Activated T-helper 17 cell treated with anti-CD3 and anti-CD28 coated beads, Interleukin-2, amount 50 U/mL, for 72 hours (primary cell): Measurements from ENCODE around the gene PLCB3. TPM values are rescaled to one million over a fixed set of nuclear protein-coding genes. Genes with fewer than 3 reads are reported as not detected.
"Not testable (repeated sequence)": the region's sequence is repeated elsewhere in the genome, so short reads cannot be mapped to it uniquely, and the experiment has no call there.

Experiments
- ATAC-seq: fragments of 150-1000 bp; cut with Tn5 transposase; replicated peaks from 2 replicates; pipeline ENCODE4 v1.10.0; 2021; ENCODE audit warnings: mild to moderate bottlenecking, moderate library complexity
- H3K27ac Mint-ChIP-seq: one replicate; pipeline ENCODE4 v1.8.0; 2022; ENCODE audit warnings: mixed read lengths
- H3K27me3 Mint-ChIP-seq: one replicate; pipeline ENCODE4 v1.8.0; 2022; ENCODE audit warnings: mixed read lengths
- H3K36me3 Mint-ChIP-seq: one replicate; pipeline ENCODE4 v1.8.0; 2022; ENCODE audit warnings: low read depth, mild to moderate bottlenecking, mixed read lengths
- H3K4me1 Mint-ChIP-seq: one replicate; pipeline ENCODE4 v1.8.0; 2022; ENCODE audit warnings: mixed read lengths
- H3K4me3 Mint-ChIP-seq: one replicate; pipeline ENCODE4 v1.8.0; 2022; ENCODE audit warnings: mild to moderate bottlenecking, mixed read lengths
- H3K9me3 Mint-ChIP-seq: one replicate; pipeline ENCODE4 v1.8.0; 2022; ENCODE audit warnings: mixed read lengths
- total RNA-seq, 2 donors: library from RNA; stranded (reverse); gene quantifications; one replicate each; pipeline ENCODE4 v1.2.3, GENCODE V29; 2022

The PLCB3 gene
- total RNA-seq, 2 donors from 2014 or later, result 13.1 to 22.8 TPM

DNA sequence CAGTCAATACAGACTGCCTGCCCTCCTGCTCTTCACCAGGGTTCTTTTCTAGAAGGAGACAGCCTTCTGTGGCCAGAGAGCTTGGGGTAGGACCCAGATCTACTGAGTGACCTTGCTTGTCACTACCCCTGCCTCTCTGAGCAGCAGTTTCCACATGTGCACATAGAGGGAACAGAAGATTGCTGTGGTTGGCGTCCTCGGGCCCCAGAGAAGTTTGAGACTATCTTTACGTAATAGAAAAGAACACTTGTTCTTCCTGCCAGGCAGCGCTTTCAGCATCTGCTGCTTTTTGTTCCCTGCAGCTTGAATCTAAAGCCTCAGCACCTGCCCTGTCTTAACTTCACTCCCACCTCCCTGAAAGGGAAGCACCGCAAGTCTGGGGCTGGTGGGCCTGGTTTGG, 12.3 kb upstream of the PLCB3 start:
- Mint-ChIP-seq H3K36me3 (peaks cover 73% of the 10 kb centered on the region), H3K4me1 (peaks cover 18% of the 10 kb centered on the region), H3K4me3 (no peak overlapping the region), H3K27me3 (no peaks in the 10 kb centered on the region), H3K27ac (no peak overlapping the region), H3K9me3 (no peaks in the 10 kb centered on the region)
- ATAC-seq, result no peak

DNA sequence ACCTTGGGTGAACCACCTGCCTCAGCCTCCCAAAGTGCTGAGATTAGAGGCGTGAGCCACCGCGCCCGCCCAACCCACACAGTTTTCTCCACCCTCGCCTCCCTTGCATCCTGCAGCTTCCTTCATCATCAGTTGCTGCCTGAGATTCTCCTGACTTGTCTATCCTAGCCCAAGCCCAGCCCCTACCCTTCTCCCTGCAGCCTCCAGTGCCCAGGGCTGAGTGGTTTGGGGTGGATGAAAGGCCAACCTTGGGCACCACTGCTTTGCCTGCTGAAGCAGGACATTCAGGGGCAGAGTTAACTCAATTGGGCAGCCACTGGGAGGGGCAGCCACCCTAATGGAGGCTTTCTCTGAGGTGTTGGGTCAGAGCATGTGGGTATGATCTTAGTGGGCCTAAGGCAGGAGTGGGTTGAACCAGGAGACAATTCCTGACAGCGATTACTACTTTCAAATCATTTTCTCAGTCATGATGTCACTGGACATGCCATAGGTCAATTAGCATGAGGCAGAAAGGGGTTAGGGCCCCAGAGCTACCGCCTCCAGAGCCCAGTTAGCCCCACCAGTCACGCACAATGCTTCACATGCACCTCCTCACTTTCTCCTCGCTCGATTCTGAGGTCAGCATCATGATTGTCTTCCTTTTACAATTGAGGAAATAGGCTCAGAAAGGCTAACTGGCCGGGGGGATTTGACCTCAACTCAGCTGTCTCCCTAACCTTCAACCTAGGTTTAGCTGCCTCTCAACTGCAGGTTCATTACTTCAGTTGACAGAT, 11.5 kb upstream of the PLCB3 start:
- Mint-ChIP-seq H3K27ac (peak overlapping the region; percentile 96), H3K9me3 (no peaks in the 10 kb centered on the region), H3K36me3 (peaks cover 81% of the 10 kb centered on the region), H3K27me3 (no peaks in the 10 kb centered on the region), H3K4me1 (peaks cover 18% of the 10 kb centered on the region), H3K4me3 (peak overlapping the region; percentile 95)
- no peak for ATAC-seq

DNA sequence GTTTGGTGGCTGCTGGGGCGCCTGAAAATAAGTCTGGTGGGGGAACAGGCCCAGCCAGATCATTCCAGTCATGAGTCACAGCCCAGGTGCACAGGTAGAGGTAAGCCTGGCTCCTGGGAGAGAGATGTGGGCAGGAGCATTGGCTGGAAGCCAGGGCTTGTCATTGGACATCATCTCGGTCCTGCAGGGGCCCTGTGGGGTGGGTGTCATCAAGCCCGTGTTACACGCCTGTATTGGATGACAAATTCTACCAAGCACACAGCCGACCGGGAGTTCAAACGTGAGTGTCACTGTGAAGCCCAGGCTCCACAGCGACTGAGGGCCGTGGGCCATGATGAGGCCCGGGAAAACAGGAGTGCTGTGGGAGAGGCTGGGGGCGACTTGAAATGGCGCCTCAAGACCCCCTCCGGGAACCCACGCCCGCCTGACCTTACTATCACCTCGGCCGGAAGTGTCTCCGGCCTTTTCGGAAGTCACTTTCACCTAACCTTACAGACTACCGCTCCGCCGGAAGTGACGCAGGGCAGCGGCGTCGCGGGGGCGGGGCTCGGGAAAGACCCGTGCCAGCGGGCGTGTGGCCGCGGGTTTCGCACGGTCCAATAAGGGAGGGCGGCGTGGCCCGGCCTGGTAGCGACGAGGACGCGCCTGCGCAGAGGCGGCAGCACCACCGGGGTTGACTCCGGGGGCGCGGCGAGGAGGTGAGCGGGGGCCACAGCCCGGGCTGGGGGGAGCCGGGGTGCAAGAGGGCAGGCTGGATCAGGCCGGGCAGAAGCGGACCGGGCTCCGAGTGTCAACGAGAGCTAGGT, 10.7 kb upstream of the PLCB3 start, which contains the start of gene FKBP2:
Gene FKBP2 (plus strand): TSS at position 661 of the 806 bp plus-strand sequence. CDS start 1,293 bp downstream, outside the sequence.
- H3K27me3 Mint-ChIP-seq, result no peaks in the 10 kb centered on the region
- peaks cover 82% of the 10 kb centered on the region for H3K36me3 Mint-ChIP-seq
- peaks cover 13% of the 10 kb centered on the region for H3K4me1 Mint-ChIP-seq
- H3K4me3 Mint-ChIP-seq, result peak within 1 kb of the TSS; percentile 95
- peak within 1 kb of the TSS; percentile 96 for H3K27ac Mint-ChIP-seq
- H3K9me3 Mint-ChIP-seq, result no peaks in the 10 kb centered on the region
- ATAC-seq, result peak; percentile 65

DNA sequence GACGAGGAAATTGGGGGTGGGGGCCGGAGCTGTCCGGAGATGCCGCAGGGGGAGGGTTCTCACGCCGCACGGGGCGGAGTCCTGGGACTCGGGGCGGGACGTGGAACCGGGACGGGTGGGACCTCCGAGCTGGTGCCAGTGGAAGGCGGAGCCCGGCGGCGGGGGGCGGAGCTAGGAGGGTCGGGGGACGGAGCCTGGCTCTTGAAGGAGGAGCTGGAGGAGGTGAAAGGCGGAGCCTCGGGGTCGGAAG, 10.2 kb upstream of the PLCB3 start:
- Mint-ChIP-seq H3K36me3 (peaks cover 85% of the 10 kb centered on the region), H3K27me3 (no peaks in the 10 kb centered on the region), H3K4me3 (peak overlapping the region; percentile 95)

DNA sequence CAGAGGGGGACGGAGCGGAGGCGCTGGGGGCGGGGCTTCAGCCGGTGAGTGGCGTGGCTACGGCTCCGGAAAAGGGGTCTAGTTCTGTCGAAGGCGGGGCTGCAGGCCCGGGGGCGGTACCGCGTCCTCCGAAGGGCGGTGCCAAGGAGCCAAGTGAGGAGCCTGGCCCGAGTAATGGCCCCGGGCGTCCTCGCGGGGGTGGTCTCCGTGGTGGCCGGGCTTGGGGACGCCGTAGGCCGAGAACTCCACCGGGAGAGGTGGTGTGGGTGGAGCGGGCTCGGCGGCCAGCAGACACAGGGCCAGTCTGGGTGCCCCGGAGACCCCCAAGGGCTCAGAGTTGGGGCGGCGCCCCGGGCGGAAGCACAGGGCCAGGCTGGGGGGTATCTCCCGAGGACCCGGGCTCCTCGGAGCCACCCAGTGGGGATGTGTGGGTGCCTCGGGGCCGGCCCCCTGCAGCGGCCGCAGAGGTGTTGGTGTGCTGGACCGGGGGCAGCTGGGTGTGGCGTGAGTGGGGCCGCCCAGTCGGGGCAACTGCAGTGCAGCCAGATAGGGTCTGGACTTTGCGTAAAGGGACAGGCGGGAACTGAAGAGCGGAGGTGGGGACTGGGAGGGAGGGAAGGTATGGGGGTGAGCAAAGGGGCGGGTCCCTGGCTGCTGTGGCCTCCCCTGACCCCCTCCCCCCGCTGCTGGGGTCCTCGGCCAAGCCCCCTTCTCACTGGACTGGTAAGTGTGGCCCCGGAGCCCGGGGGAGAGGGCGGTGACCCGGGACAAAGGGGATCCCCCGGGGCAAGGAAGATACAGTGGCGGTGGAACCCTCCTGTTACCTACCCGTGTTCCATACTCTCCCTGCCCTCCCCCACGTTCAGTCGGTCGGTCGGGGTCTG, 9.6 kb upstream of the PLCB3 start:
- peak; percentile 0 for ATAC-seq

More for the DNA sequence above, 10.2 kb upstream of the PLCB3 start:
- ATAC-seq, result peak; percentile 84
- Mint-ChIP-seq H3K4me1 (peaks cover 13% of the 10 kb centered on the region), H3K9me3 (no peaks in the 10 kb centered on the region), H3K27ac (peak overlapping the region; percentile 96)

DNA sequence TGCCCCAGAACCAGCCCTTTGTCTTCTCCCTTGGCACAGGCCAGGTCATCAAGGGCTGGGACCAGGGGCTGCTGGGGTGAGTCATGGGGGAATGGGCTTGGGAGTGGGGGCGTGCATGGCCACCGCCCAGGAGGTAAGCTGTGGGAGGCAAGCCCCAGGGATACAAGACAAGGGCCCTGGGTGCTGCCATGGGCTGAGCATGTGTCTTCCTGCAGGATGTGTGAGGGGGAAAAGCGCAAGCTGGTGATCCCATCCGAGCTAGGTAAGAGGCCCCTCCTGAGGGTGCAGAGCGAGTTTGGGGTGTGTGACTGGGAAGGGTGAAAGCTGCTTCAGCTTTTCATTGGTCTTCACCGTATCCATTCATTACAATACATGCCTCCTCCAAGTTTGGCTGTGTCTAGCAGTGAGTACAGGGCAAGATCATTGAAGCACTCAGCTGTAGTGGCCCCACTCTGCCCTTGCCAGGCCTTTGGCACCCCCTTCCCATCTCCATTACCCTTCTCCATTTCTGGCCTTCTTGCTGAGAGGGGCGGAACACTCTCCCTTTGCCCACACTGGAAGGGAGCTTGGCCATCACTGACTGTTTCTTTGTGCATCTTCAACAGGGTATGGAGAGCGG, 8.0 kb upstream of the PLCB3 start:
- no peaks in the 10 kb centered on the region for H3K9me3 Mint-ChIP-seq
- no peak for ATAC-seq
- H3K27me3 Mint-ChIP-seq, result no peaks in the 10 kb centered on the region
- H3K36me3 Mint-ChIP-seq, result peaks cover 72% of the 10 kb centered on the region
- H3K4me1 Mint-ChIP-seq, result peaks cover 9% of the 10 kb centered on the region
- no peak overlapping the region for H3K27ac Mint-ChIP-seq
- H3K4me3 Mint-ChIP-seq, result peak overlapping the region; percentile 95

More for the DNA sequence above, 9.6 kb upstream of the PLCB3 start:
- peaks cover 84% of the 10 kb centered on the region for H3K36me3 Mint-ChIP-seq
- H3K4me1 Mint-ChIP-seq, result peaks cover 13% of the 10 kb centered on the region
- H3K27ac Mint-ChIP-seq, result peak overlapping the region; percentile 96
- peak overlapping the region; percentile 95 for H3K4me3 Mint-ChIP-seq
- H3K9me3 Mint-ChIP-seq, result no peaks in the 10 kb centered on the region
- no peaks in the 10 kb centered on the region for H3K27me3 Mint-ChIP-seq

DNA sequence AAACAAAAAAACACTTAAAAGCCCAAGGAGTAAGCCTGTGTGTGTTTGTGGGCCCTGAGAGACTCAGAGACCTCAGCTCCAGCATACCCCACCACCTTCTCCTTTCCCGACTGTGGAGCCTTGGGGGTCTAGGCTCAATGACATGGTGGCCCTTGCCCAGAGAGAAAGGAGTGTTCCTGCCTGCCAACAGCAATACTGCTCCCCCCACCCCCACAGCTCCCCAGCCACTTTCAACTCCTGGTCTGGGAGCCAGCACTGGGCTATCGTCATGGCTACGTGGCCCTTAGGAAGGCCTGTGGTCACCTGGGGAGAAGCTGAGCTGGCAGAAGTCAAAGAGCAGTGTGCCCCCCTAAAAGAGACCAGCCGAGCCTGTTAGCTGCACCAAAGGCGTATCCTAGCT, 7.2 kb upstream of the PLCB3 start:
- no peak overlapping the region for H3K27ac Mint-ChIP-seq

DNA sequence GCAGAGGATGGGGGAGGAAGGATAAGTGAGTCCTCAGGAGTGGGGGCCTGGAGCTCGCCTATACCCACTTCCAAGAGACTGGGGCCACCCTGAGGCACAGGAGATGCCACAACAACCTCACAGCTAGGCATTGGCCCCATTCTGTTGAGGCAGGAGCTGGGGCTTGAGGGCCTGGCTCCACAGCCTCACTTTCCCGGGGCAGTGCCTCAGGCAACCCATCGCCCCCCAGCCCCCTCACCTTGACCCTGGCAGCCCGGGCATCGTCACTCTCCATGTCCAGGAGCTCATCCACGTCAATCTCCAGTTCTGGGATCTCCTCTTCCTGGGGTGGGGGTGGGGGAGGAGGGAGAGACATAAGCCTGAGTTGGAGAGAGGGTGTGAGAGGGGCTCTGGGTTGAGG, 6.4 kb upstream of the PLCB3 start:
- Mint-ChIP-seq H3K36me3 (peaks cover 65% of the 10 kb centered on the region), H3K27me3 (no peaks in the 10 kb centered on the region), H3K4me3 (peak overlapping the region; percentile 95), H3K27ac (peak overlapping the region; percentile 89), H3K9me3 (no peaks in the 10 kb centered on the region), H3K4me1 (peaks cover 9% of the 10 kb centered on the region)
- no peak for ATAC-seq

More for the DNA sequence above, 7.2 kb upstream of the PLCB3 start:
- Mint-ChIP-seq H3K27me3 (no peaks in the 10 kb centered on the region), H3K36me3 (peaks cover 70% of the 10 kb centered on the region), H3K4me3 (peak overlapping the region; percentile 95), H3K9me3 (no peaks in the 10 kb centered on the region), H3K4me1 (peaks cover 9% of the 10 kb centered on the region)
- ATAC-seq, result no peak

DNA sequence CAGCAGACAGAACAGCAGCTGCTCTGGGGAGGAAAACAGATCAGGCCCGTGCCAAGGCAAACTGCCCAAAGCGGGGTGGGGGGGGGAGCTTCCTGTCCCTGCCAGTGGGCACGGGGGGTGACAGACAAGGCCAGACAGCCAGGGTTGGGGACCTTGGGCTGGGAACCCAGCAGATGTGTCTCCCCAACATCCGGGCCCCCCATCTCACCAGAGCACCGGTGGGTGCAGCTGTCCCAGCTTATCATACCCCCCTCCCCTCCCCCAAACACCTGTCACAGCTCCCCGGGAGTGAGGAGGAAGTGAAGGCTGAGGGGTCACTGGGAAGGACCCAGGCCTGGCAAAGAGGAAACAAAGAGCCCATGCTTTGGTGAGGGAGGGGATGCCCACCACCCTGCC, 5.9 kb upstream of the PLCB3 start:
- no peaks in the 10 kb centered on the region for H3K9me3 Mint-ChIP-seq
- no peaks in the 10 kb centered on the region for H3K27me3 Mint-ChIP-seq
- peak overlapping the region; percentile 95 for H3K4me3 Mint-ChIP-seq
- peak overlapping the region; percentile 89 for H3K27ac Mint-ChIP-seq
- ATAC-seq, result no peak
- peaks cover 61% of the 10 kb centered on the region for H3K36me3 Mint-ChIP-seq
- H3K4me1 Mint-ChIP-seq, result peaks cover 5% of the 10 kb centered on the region

DNA sequence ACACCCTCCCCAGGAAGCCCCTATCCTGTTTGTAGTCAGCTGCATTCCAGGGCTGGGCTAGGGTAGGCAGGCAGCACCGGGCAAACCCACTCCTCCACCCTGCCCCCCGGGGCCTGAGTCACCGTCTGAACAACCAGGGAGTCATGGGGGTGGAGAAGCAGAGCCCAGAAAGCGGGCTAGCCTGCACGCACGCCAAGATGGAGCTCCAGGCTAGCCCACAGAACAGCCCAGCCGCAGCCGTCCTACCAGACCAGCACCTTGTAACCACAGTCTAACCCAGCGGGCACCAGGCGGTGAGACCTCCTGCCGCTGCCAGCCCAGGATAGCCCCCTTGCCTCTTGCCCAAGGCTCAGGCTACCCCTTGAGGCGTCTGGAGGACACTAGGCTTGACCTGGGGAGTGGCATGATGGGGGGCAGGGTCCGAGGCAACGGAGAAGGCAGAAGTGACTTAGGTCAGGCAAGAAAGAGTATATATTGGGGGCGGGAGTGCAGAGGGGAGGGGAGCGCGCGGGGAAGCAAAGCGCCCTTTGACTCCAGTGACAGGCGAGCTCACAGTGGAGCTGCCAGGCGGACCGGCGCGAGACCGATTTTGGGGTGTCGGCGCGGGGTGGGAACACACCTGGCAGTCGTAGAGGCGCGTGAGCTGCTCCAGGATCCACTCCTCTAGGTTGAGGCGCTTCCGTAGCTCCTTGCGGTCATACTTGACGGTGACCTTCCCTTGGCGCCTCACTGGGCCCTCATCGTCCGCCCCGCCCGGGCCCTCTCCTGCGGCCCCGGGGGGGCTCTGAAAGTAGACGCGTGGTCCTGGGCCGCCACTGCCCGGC, 5.3 kb upstream of the PLCB3 start:
- Mint-ChIP-seq H3K27me3 (no peaks in the 10 kb centered on the region), H3K36me3 (peaks cover 56% of the 10 kb centered on the region), H3K9me3 (no peaks in the 10 kb centered on the region), H3K4me1 (peaks cover 4% of the 10 kb centered on the region), H3K4me3 (peak overlapping the region; percentile 95), H3K27ac (peak overlapping the region; percentile 89)
- ATAC-seq, result peak; percentile 39

DNA sequence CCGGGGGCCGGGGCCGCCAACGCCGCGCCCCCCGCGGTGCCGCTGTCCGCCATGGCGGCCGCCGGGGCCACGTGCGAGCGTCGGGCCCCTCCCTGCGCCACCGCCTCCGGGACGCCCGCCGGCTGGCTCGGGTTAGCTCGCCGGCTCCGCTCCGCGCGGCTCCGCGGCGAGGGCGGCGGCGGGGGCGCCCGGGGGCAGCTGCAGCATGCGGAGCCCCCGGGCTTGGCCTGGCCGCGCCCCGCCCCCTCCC, 4.8 kb upstream of the PLCB3 start:
- H3K4me1 Mint-ChIP-seq, H3K27ac Mint-ChIP-seq, H3K9me3 Mint-ChIP-seq, H3K27me3 Mint-ChIP-seq: not testable (repeated sequence)
- peak; percentile 13 for ATAC-seq
- peaks cover 51% of the 10 kb centered on the region for H3K36me3 Mint-ChIP-seq
- peak overlapping the region; percentile 95 for H3K4me3 Mint-ChIP-seq

DNA sequence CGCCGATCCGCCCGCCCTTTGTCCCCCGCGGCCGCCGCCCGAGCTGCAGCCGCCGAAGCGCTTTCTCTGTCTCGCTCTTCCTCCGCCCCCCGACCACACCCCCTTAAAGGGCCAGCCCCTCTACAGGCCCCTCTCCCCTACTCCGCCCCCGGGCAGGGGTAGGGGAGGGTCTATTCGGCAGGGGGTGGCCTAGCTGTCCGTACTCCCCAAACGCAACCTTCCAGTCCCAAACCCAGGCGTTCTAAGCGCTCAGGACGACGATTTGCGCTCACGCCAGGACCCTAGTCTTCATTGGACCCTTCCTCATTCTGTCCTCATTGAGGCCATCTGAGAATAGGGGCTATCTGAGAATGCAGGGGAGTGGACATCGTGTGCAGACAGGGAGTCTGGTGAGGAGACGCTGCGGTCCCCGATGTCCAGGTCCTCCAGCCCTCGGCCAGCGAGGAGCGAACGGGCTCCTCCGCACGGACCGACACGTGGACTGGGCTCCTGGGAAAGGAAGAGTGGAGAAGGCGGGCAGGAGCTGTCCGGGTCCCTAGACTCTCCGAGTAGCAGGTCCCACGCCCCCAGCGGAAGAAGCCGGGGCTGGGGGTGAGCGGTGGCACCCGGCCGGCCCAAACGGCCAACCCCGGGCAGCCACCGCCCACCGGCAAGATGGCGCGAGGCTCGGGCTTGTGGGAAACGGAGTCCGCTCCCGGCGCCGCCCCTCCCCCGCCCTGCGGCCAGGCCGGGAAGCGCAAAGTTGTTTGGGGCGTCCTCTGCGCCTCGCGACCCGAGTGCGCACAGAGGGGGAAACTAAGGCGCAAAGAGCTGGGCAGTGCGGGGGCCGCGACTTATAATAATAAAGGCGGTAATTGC, 4.2 kb upstream of the PLCB3 start, which contains the start of gene PPP1R14B:
Gene PPP1R14B (minus strand): TSS at position 73 of the 858 bp plus-strand sequence. CDS start 270 bp downstream, outside the sequence.
- peak; percentile 50 for ATAC-seq
- H3K9me3 Mint-ChIP-seq, result no peaks in the 10 kb centered on the region
- H3K27me3 Mint-ChIP-seq, result no peaks in the 10 kb centered on the region
- peaks cover 45% of the 10 kb centered on the region for H3K36me3 Mint-ChIP-seq
- peak within 1 kb of the TSS; percentile 89 for H3K27ac Mint-ChIP-seq
- H3K4me3 Mint-ChIP-seq, result peak within 1 kb of the TSS; percentile 95
- peaks cover 4% of the 10 kb centered on the region for H3K4me1 Mint-ChIP-seq
